ENCODE results near the gene SEBOX. TPM values are rescaled to one million over a fixed set of nuclear protein-coding genes. Genes with fewer than 3 reads are reported as not detected.

The SEBOX gene
- polyA plus RNA-seq, 2 of the 4 experiments (the other 2 are of a cell fraction): not detected

DNA sequence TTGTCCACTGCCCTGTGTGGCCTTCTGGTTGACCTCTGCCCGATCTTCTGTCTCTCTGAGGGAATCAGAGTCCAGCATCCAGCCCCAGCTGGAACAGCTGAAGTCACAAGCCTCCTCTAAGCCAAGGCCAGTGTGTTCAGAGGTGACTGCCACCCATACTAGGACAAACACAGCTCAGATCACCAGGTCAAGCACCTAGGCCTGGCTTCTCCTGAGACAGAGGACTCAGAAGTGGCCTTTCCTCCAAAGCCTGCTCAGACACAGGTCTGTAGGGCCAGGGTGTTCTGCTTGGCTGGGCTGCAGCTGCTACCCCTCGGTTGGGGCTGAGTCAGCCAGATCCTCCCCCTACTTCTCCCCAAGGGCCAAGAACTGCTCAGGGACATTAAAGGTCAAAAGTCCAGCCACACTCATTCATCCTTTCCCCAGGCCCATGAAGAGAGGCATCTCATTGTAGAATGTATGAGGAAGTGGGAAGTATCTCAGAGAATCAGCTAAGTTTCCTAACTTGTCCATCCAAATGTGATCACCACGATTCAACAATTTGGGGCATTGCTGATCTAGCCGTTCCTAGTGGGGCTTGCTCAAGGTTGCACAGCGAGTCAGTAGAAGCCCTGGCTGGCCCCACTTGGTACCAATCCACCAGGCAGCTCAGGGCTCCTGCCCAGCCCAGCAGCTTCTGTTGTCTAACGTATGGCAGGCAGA lies 33.4 kb upstream of the SEBOX start:
- no peak for DNase-seq (ENCODE audit: low read depth in 1 of 2, low spot score in 1 of 2)
- POLR2A ChIA-PET: no interaction called here
- TF ChIP-seq JUN (IDR thresholded peaks at IDR 0.05): 0 out of 5 replicates have a peak, but pooled peaks of 1 of the 2 experiments have one; percentile 1
- no peak for TF ChIP-seq ZFP36 (IDR thresholded peaks at IDR 0.05; ENCODE audit: borderline replicate concordance, partially characterized antibody)
- H3K9me3 ChIP-seq: no peaks in the 10 kb centered on the region
- H3K4me2 ChIP-seq: no peak overlapping the region
- H3K27ac ChIP-seq: peak overlapping the region in 1 of 2 experiments; percentile 55; a peak in 3 of 6 replicates
- H3K4me1 ChIP-seq: peaks cover 14% of the 10 kb centered on the region
- WGBS (ENCODE audit: missing lambda C conversion rate): 74% methylated on average over 6 of the region's 6 CpGs
- peak; percentile 12 to 29; a peak in 5 of 6 replicates for ATAC-seq
- no peak overlapping the region for H3K4me3 ChIP-seq
- FAIRE-seq: no peak
- CTCF ChIA-PET: interaction anchor here (1.0 to 2.0 kb wide), 7 partner anchors 11 to 156 kb away, joined by 3 to 6 read pairs (median 3); no protein-coding TSS in a partner anchor

DNA sequence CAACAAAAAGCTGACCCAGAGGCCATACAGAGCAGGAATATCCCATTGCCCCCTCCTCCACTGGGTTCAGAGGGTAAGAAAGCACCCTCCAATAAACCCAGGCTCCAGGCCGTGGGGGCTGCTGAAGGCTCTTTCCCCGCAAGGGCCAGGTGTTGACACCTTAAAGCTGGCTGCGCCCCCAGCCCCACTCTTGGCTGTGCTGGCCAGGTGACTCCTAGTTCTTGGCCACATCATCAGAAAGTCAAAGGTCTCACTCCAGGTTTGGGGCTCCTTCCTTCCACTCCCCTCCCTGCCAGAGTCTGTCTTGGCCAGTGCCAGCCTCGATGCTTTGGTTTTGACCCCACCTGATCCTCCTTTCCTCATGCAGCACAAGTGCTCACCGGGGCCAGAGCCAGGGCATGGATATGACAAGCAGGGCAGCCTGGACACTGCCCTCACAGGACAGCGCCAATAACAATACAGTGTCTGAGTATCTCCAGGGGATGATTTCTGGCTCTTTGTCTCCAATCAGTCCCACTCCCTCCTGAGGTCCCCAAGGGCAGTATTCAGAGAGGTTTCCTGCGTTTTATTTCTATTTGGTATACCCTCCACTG lies 32.8 kb upstream of the SEBOX start:
- Histone ChIP-seq H3K4me1 (peaks cover 14% of the 10 kb centered on the region), H3K4me3 (no peak overlapping the region), H3K9me3 (no peaks in the 10 kb centered on the region), H3K27ac (peak overlapping the region in 1 of 2 experiments; percentile 55; a peak in 3 of 6 replicates), H3K4me2 (no peak overlapping the region)
- TF ChIP-seq HEYL (CRISPR knock-in tag; IDR thresholded peaks at IDR 0.05) (no peak), HDAC2 (IDR thresholded peaks at IDR 0.05) (no peak), JUN (IDR thresholded peaks at IDR 0.05) (0 out of 5 replicates have a peak, but pooled peaks have one; percentile 11 to 13), RARB (CRISPR knock-in tag; IDR thresholded peaks at IDR 0.05) (no peak), POLR2AphosphoS2 (conservative IDR thresholded peaks at IDR 0.05; ENCODE audit: low read length) (0 out of 2 replicates have a peak, but pooled peaks have one; percentile 7), KDM1A (IDR thresholded peaks at IDR 0.05; ENCODE audit: low read depth) (no peak), SMC3 (IDR thresholded peaks at IDR 0.05) (no peak), NFE2L2 (conservative IDR thresholded peaks at IDR 0.05; ENCODE audit: low read length) (no peak)
- TF ChIP-seq, protein P1, sequence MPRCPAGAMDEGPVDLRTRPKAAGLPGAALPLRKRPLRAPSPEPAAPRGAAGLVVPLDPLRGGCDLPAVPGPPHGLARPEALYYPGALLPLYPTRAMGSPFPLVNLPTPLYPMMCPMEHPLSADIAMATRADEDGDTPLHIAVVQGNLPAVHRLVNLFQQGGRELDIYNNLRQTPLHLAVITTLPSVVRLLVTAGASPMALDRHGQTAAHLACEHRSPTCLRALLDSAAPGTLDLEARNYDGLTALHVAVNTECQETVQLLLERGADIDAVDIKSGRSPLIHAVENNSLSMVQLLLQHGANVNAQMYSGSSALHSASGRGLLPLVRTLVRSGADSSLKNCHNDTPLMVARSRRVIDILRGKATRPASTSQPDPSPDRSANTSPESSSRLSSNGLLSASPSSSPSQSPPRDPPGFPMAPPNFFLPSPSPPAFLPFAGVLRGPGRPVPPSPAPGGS (IDR thresholded peaks at IDR 0.05): no peak
- no peak for FAIRE-seq
- 75% methylated on average over 7 of the region's 7 CpGs for WGBS (ENCODE audit: missing lambda C conversion rate)
- ChIA-PET CTCF (interaction anchor here (0.7 to 2.0 kb wide), 6 partner anchors 11 to 145 kb away, joined by 3 to 6 read pairs (median 5); no protein-coding TSS in a partner anchor), POLR2A (no interaction called here)
- peak; percentile 14 to 22; a peak in 2 of 6 replicates for ATAC-seq
- no peak for DNase-seq (ENCODE audit: low read depth in 1 of 2, low spot score in 1 of 2)

DNA sequence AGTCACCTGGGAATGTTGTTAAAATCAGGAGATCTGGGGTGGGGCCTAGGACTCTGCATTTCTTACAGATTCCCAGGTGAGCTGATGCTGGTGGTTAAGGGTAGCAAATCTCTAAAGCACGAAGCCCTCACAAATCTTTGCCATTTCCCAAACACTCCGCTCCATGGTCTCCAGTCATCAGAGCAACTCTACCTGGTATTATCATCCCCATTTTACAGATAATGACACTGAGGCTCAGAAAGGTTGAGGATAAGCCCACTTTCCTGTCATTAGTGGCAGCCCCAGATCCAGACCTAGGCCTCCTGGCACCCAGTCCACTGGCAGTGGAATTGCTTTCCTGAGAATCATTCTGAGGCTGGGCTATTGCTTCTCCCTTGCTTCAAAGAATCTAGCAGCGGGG lies 32.3 kb upstream of the SEBOX start:
- FAIRE-seq: no peak
- Histone ChIP-seq H3K27ac (no peak overlapping the region; a peak in 1 of 6 replicates), H3K4me1 (peaks cover 14% of the 10 kb centered on the region), H3K9me3 (no peaks in the 10 kb centered on the region), H3K4me3 (no peak overlapping the region), H3K4me2 (no peak overlapping the region)
- TF ChIP-seq CEBPB (IDR thresholded peaks at IDR 0.05): no peak
- no peak for TF ChIP-seq FOSB (CRISPR knock-in tag; IDR thresholded peaks at IDR 0.05)
- TF ChIP-seq KDM1A (IDR thresholded peaks at IDR 0.05; ENCODE audit: low read depth): peak; percentile 70; the same call in 1 of the 2 replicates
- no peak for TF ChIP-seq SREBF2 (IDR thresholded peaks at IDR 0.05)
- 87% methylated on average over 3 of the region's 3 CpGs for WGBS (ENCODE audit: missing lambda C conversion rate)
- POLR2A ChIA-PET: no interaction called here
- DNase-seq (ENCODE audit: low read depth in 1 of 2, low spot score in 1 of 2): no peak
- ATAC-seq: no peak
- CTCF ChIA-PET: interaction anchor here (0.7 to 2.0 kb wide), 5 partner anchors 11 to 144 kb away, joined by 3 to 6 read pairs (median 5); no protein-coding TSS in a partner anchor

DNA sequence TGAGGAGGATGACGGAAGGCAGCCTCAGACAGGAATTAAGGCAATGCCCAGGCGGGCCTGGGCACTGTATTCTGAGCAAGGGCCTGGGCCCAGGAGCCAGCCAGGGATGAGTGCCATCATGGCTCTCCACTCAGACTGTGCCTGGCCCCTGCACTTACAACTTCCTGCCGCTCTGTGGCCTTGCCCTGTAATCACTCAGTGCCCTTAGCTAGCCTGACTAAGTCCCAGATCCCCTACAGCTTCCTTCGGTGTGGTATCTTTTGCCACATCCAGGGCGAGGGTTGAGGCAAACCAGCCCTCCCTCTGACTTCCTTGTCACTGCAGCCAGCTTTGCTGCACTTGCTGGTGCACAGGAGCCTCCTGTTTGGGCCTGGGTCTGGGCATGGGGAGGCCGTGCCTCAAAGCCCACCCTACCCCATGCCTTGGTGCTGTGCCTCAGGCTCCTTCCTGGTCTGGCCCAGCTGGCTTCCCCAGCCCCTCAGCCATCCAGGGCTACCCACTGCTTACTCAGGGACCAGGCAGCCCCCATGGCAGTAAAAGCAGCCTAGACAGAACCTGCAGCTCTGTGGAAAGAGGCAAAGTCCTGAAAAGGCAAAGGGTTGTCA lies 31.7 kb upstream of the SEBOX start:
- no peak overlapping the region for H3K4me3 ChIP-seq
- H3K4me2 ChIP-seq: no peak overlapping the region
- ChIA-PET POLR2A (no interaction called here), CTCF (interaction anchor here (0.7 to 2.0 kb wide), 5 partner anchors 10 to 144 kb away, joined by 3 to 6 read pairs (median 5); partner anchors contain the start of gene SLC46A1)
- H3K9me3 ChIP-seq: no peaks in the 10 kb centered on the region
- H3K4me1 ChIP-seq: peaks cover 14% of the 10 kb centered on the region
- FAIRE-seq (no peak), DNase-seq (ENCODE audit: low read depth in 1 of 2, low spot score in 1 of 2) (no peak), ATAC-seq (peak in 1 of 2 experiments; percentile 32; a peak in 2 of 6 replicates)
- TF ChIP-seq, protein P2, sequence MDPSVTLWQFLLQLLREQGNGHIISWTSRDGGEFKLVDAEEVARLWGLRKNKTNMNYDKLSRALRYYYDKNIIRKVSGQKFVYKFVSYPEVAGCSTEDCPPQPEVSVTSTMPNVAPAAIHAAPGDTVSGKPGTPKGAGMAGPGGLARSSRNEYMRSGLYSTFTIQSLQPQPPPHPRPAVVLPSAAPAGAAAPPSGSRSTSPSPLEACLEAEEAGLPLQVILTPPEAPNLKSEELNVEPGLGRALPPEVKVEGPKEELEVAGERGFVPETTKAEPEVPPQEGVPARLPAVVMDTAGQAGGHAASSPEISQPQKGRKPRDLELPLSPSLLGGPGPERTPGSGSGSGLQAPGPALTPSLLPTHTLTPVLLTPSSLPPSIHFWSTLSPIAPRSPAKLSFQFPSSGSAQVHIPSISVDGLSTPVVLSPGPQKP (IDR thresholded peaks at IDR 0.05; ENCODE audit: low read depth, low read length): no peak
- TF ChIP-seq HOXA7 (CRISPR knock-in tag; IDR thresholded peaks at IDR 0.05) (no peak), CBX2 (IDR thresholded peaks at IDR 0.05; ENCODE audit: borderline replicate concordance, low read depth) (no peak), JUN (IDR thresholded peaks at IDR 0.05) (0 out of 5 replicates have a peak, but pooled peaks of 1 of the 2 experiments have one; percentile 6)
- TF ChIP-seq, protein P3, sequence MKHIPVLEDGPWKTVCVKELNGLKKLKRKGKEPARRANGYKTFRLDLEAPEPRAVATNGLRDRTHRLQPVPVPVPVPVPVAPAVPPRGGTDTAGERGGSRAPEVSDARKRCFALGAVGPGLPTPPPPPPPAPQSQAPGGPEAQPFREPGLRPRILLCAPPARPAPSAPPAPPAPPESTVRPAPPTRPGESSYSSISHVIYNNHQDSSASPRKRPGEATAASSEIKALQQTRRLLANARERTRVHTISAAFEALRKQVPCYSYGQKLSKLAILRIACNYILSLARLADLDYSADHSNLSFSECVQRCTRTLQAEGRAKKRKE (CRISPR knock-in tag; IDR thresholded peaks at IDR 0.05; ENCODE audit: low read depth): no peak
- WGBS (ENCODE audit: missing lambda C conversion rate): 93% methylated on average over 6 of the region's 6 CpGs
- H3K27ac ChIP-seq: peak overlapping the region in 1 of 2 experiments; percentile 22; a peak in 1 of 6 replicates

Measured in A549 (cell line).